K562 (cell line): Measurements from ENCODE around the gene PGBD1. TPM values are rescaled to one million over a fixed set of nuclear protein-coding genes. Genes with fewer than 3 reads are reported as not detected.

ENCODE experiments used
- ATAC-seq: fragments of 200-7000 bp; cut with Tn5 transposase; 3 replicates; pipeline ENCODE4 v1.9.1; 2020; ENCODE audit warnings: moderate library complexity
- BruUV-seq: library from RNA; stranded (reverse); fragments of 400-500 nt; replicated peaks from 2 replicates; lab custom pipeline; 2021; lab: Mats Ljungman, UMichigan
- CTCF ChIA-PET: fragments of 300-600 bp; formaldehyde crosslinking; extraction: SDS; loops from one replicate; lab custom pipeline; 2021; ENCODE audit warnings: low intra/inter-chr PET ratio; lab: Yijun Ruan, JAX
- POLR2A ChIA-PET: fragments of 300-600, 350-650 bp; sonication (Branson Sonifier 250); formaldehyde crosslinking; extraction: SDS; loops from one replicate; lab custom pipeline; 2021; ENCODE audit warnings: antibody characterized with exemption, inconsistent platforms; lab: Yijun Ruan, JAX
- DNase-seq, 4 experiments: peaks; one replicate each; pipeline versions ENCODE4 v3.0.0 to v3.0.0-alpha.2; 2011 to 2018; ENCODE audit warnings: low spot score in 3 of 4, mixed read lengths in 3 of 4; ENCODE audit errors: extremely low read depth in 1 of 4
- FAIRE-seq: peaks from 2 replicates; lab custom pipeline; 2011; peaks lifted over from hg19 to GRCh38; lab: Jason Lieb, UNC
- H2AFZ ChIP-seq: 2 replicates; pipeline ENCODE4 v1.6.0; 2011; ENCODE audit warnings: low read depth, low read length, control low read depth, inconsistent platforms
- H3K27ac ChIP-seq: fragments of 200-600 bp; 3 replicates; pipeline ENCODE4 v1.8.0; 2011; ENCODE audit warnings: low read depth, mild to moderate bottlenecking, control low read depth, inconsistent platforms, low read length, moderate library complexity, mixed read lengths; ENCODE audit errors: extremely low read depth
- H3K27me3 ChIP-seq, 2 experiments: fragments of 300-600 bp in 1 of 2; 2 replicates in 1 of 2; 3 replicates in 1 of 2; pipeline versions ENCODE4 v1.6.0 to v1.8.0; 2011; ENCODE audit warnings: inconsistent platforms in 2 of 2, low read length in 2 of 2, mild to moderate bottlenecking in 1 of 2, mixed read lengths in 1 of 2, moderate library complexity in 1 of 2; ENCODE audit not compliant: control insufficient read depth in 2 of 2, insufficient read depth in 2 of 2
- H3K36me3 ChIP-seq: fragments of 300-600 bp; 3 replicates; pipeline ENCODE4 v1.8.0; 2011; ENCODE audit warnings: mild to moderate bottlenecking, low read length, inconsistent platforms; ENCODE audit not compliant: control insufficient read depth, insufficient read depth
- H3K4me1 ChIP-seq, 2 experiments: fragments of 200-600 bp in 1 of 2; replicated peaks in 1 of 2; 2 replicates in 1 of 2; 3 replicates in 1 of 2; pipeline versions ENCODE4 v1.5.1 to v1.8.0; 2011; ENCODE audit warnings: inconsistent platforms in 2 of 2, low read length in 2 of 2, mild to moderate bottlenecking in 1 of 2, mixed read lengths in 1 of 2, moderate library complexity in 1 of 2; ENCODE audit not compliant: control insufficient read depth in 2 of 2, insufficient read depth in 2 of 2
- H3K4me2 ChIP-seq: 2 replicates; pipeline ENCODE4 v1.6.1; 2011; ENCODE audit warnings: low read length, control low read depth, inconsistent platforms, mixed read lengths; ENCODE audit not compliant: insufficient read depth
- H3K4me3 ChIP-seq: fragments of 200-600 bp; sonication (generic), shearing (Covaris generic); 2 replicates; pipeline ENCODE4 v1.5.1; 2016; ENCODE audit warnings: control low read depth, inconsistent platforms
- H3K79me2 ChIP-seq: fragments of 200-600 bp; 3 replicates; pipeline ENCODE4 v1.8.0; 2011; ENCODE audit warnings: low read length, inconsistent platforms; ENCODE audit not compliant: control insufficient read depth, insufficient read depth
- H3K9ac ChIP-seq, 2 experiments: 2 replicates each; pipeline versions ENCODE4 v1.6.0 to v1.6.1; 2011; ENCODE audit warnings: low read depth in 2 of 2, low read length in 2 of 2, control low read depth in 1 of 2, inconsistent platforms in 1 of 2, mild to moderate bottlenecking in 1 of 2, mixed read lengths in 1 of 2; ENCODE audit not compliant: insufficient read depth in 1 of 2
- H3K9me1 ChIP-seq: one replicate; pipeline ENCODE4 v1.6.0; 2011; ENCODE audit warnings: inconsistent platforms, mild to moderate bottlenecking, low read length, moderate library complexity; ENCODE audit not compliant: control insufficient read depth, insufficient read depth
- H3K9me3 ChIP-seq: replicated peaks from 2 replicates; pipeline ENCODE4 v1.5.1; 2011; ENCODE audit warnings: low read depth, low read length, inconsistent platforms; ENCODE audit not compliant: control insufficient read depth, insufficient read depth
- H4K20me1 ChIP-seq: replicated peaks from 2 replicates; pipeline ENCODE4 v1.6.1; 2011; ENCODE audit warnings: low read length, inconsistent platforms, mixed read lengths; ENCODE audit not compliant: control insufficient read depth, insufficient read depth
- BRD4 ChIP-seq: fragments of 200-600 bp; sonication (generic); IDR thresholded peaks from 2 replicates; pipeline ENCODE4 v1.6.1; 2017; ENCODE audit warnings: inconsistent platforms
- CREM ChIP-seq: IDR thresholded peaks from 2 replicates; pipeline ENCODE4 v1.6.1; 2014; ENCODE audit warnings: antibody characterized with exemption, low read depth
- DPF2 ChIP-seq: fragments of 450-650 bp; IDR thresholded peaks from 2 replicates; pipeline ENCODE4 v1.6.1; 2016
- EP300 ChIP-seq: IDR thresholded peaks from 2 replicates; pipeline ENCODE4 v1.6.1; 2012; ENCODE audit warnings: low read length, improper control_type of control experiment
- FIP1L1 ChIP-seq: fragments of 200-400 bp; formaldehyde crosslinking; IDR thresholded peaks from 2 replicates; pipeline ENCODE4 v1.6.1; 2018; ENCODE audit warnings: mild to moderate bottlenecking, low read depth, low read length; ENCODE audit not compliant: poor library complexity, severe bottlenecking
- FOS ChIP-seq: IDR thresholded peaks from 3 replicates; pipeline ENCODE4 v1.6.1; 2011; ENCODE audit not compliant: insufficient read length; ENCODE audit errors: extremely low read depth
- FOSL1 ChIP-seq: fragments of 200-800 bp; sonication (Bioruptor generic); conservative IDR thresholded peaks from 2 replicates; pipeline ENCODE4 v1.6.1; 2016; ENCODE audit warnings: missing genetic modification characterization, missing compliant biosample characterization
- HDAC1 ChIP-seq, 2 experiments: fragments of 450-650 bp; IDR thresholded peaks; 2 replicates each; pipeline ENCODE4 v1.6.1; 2016 to 2017; ENCODE audit warnings: inconsistent platforms in 1 of 2, mild to moderate bottlenecking in 1 of 2, moderate library complexity in 1 of 2
- HDAC2 ChIP-seq: fragments of 450-650 bp; IDR thresholded peaks from 2 replicates; pipeline ENCODE4 v1.6.1; 2016; ENCODE audit warnings: mild to moderate bottlenecking
- HDAC6 ChIP-seq: IDR thresholded peaks from 2 replicates; pipeline ENCODE4 v1.6.1; 2012; ENCODE audit warnings: low read depth, mild to moderate bottlenecking, control low read depth, inconsistent platforms, low read length, moderate library complexity
- JUND ChIP-seq, 2 experiments: IDR thresholded peaks; 2 replicates in 1 of 2; 3 replicates in 1 of 2; pipeline ENCODE4 v1.6.1; 2011; ENCODE audit warnings: borderline replicate concordance in 2 of 2, low read depth in 2 of 2, low read length in 2 of 2, improper control_type of control experiment in 1 of 2, missing biosample characterization in 1 of 2, missing genetic modification characterization in 1 of 2, missing genetic modification reagents in 1 of 2
- NCOR1 ChIP-seq: fragments of 450-650 bp; IDR thresholded peaks from 2 replicates; pipeline ENCODE4 v1.6.1; 2016; ENCODE audit warnings: mild to moderate bottlenecking, moderate library complexity
- NFATC3 ChIP-seq: fragments of 450-650 bp; IDR thresholded peaks from 2 replicates; pipeline ENCODE4 v1.6.1; 2017; ENCODE audit warnings: mild to moderate bottlenecking
- SOX6 ChIP-seq: fragments of 450-650 bp; IDR thresholded peaks from 2 replicates; pipeline ENCODE4 v1.6.1; 2014; ENCODE audit warnings: mild to moderate bottlenecking
- TEAD2 ChIP-seq: fragments of 450-650 bp; IDR thresholded peaks from 2 replicates; pipeline ENCODE4 v1.6.1; 2016; ENCODE audit warnings: missing genetic modification characterization, control low read depth, missing compliant biosample characterization
- ZNF780A ChIP-seq: fragments of 250-450 bp; sonication (Bioruptor Pico); IDR thresholded peaks from 2 replicates; pipeline ENCODE4 v1.5.0; 2021; ENCODE audit warnings: mild to moderate bottlenecking
- whole genome bisulfite sequencing: fragments of 100-300 bp; shearing (Covaris generic); methylation state at CpG from one replicate; pipeline ENCODE4 v1.1.6; 2016; ENCODE audit warnings: low coverage, mixed read lengths; ENCODE audit not compliant: insufficient coverage; ENCODE audit errors: missing lambda C conversion rate; 5-methylcytosine and 5-hydroxymethylcytosine counted together
- in situ Hi-C: fragments of 300-500 bp; cut with MboI; formaldehyde crosslinking; loops from 4 replicates; pipeline ENCODE4 v1.15.0; 2018; ENCODE audit warnings: inconsistent platforms, mixed read lengths
- intact Hi-C: fragments of 100-400 bp; cut with micrococcal nuclease; formaldehyde crosslinking; loops from 2 replicates; pipeline ENCODE4 v1.14.2; 2022
- polyA plus RNA-seq, 8 experiments: library from polyadenylated mRNA; depleted of rRNA in 4 of 8; stranded (reverse) in 5 of 8; unstranded in 3 of 8; fragments of >200 nt; fragmentation: Nextera tagmentation in 2 of 8; fragmentation: Illumina TruSeq in 1 of 8; extraction: Ambion mirVana in 2 of 8; extraction: Trizol in 1 of 8; gene quantifications; 2 replicates each; pipeline versions ENCODE4 v1.2.1 to v1.2.3, GENCODE V29; 2011 to 2014; ENCODE audit warnings: inconsistent platforms in 1 of 8, missing spikeins in 1 of 8
- total RNA-seq, 7 experiments: library from RNA; depleted of rRNA in 6 of 7; stranded (reverse); fragments of >200 nt in 6 of 7; fragmentation: Illumina TruSeq in 2 of 7; extraction: Trizol in 2 of 7; gene quantifications; 2 replicates each; pipeline versions ENCODE4 v1.2.1 to v1.2.3, GENCODE V29; 2011 to 2021; ENCODE audit warnings: low replicate concordance in 1 of 7
- TF ChIP-seq, protein P1 (sequence below), 2 experiments: IDR thresholded peaks; 2 replicates each; pipeline ENCODE4 v1.6.1; 2011; ENCODE audit warnings: borderline replicate concordance in 1 of 2, control low read depth in 1 of 2, low read depth in 1 of 2, low read length in 1 of 2, mild to moderate bottlenecking in 1 of 2, mixed read lengths in 1 of 2, moderate library complexity in 1 of 2; ENCODE audit not compliant: insufficient read depth in 1 of 2, insufficient read length in 1 of 2, poor library complexity in 1 of 2, severe bottlenecking in 1 of 2; ENCODE audit errors: extremely low read depth in 1 of 2
- TF ChIP-seq, protein P2 (sequence below), 2 experiments: fragments of 450-650 bp; IDR thresholded peaks; 2 replicates each; pipeline ENCODE4 v1.6.1; 2018; ENCODE audit warnings: mild to moderate bottlenecking in 2 of 2, low read depth in 1 of 2; ENCODE audit not compliant: partially characterized antibody in 2 of 2

Gene PGBD1
- total and polyA plus RNA-seq, 9 of the 15 experiments (the other 6 are each of a cell fraction or from before 2014, with no cell fraction given): 3.3 to 9.0 (median 7.3) TPM

DNA sequence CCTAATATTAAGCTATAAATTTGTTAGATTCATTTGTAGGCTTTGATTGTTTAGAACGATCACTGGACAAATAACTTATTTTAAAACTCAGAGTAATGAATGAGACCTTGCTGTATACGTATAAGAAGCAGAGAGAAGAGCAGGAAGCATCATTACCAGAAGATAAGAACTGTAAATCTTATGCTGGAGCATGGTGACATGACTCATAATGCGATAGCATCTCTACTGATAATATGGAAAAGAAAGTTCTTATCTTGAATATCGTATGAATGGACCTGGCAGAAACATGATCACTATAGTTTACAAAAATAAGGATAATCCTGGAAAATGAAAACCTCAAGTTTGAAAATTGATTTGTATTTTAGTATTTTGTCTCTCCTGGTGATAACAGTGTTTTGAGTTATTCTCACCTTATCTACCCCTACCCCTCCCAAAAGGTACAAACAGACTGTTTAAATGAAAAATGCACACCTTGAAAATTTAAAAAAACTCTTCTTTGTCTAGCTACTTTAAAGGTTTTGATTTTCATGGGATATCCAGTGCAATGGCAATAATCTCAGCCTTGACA, 16.5 kb upstream of the PGBD1 start:
- H3K4me1 ChIP-seq: peaks cover 7 to 26% of the 10 kb centered on the region in 2 experiments
- DNase-seq (peak in 3 of 4 experiments; percentile 21 to 42 (median 27)), FAIRE-seq (no peak), ATAC-seq (no peak)
- peaks cover 26% of the 10 kb centered on the region for H3K79me2 ChIP-seq
- no peak overlapping the region for H3K9ac ChIP-seq
- no peak overlapping the region for H2AFZ ChIP-seq
- in situ Hi-C loops: no loop called here
- H4K20me1 ChIP-seq: no peaks in the 10 kb centered on the region
- H3K27me3 ChIP-seq: no peaks in the 10 kb centered on the region
- BruUV-seq: no TSS peak
- 4% methylated on average over 4 of the region's 4 CpGs for WGBS
- no peak overlapping the region for H3K27ac ChIP-seq
- H3K4me3 ChIP-seq: no peak overlapping the region
- POLR2A ChIA-PET: interaction anchor here (0.5 to 0.6 kb wide), 2 partner anchors 369 to 589 kb away, joined by 3 read pairs; no protein-coding TSS in a partner anchor
- no peaks in the 10 kb centered on the region; the same call in 1 of the 2 replicates for H3K9me3 ChIP-seq
- intact Hi-C loops: loop anchor here (5.0 kb wide), 2 partner anchors 87 to 128 kb away; no protein-coding TSS in a partner anchor
- no peaks in the 10 kb centered on the region for H3K36me3 ChIP-seq
- CTCF ChIA-PET: no interaction called here
- no peaks in the 10 kb centered on the region for H3K9me1 ChIP-seq
- no peak overlapping the region for H3K4me2 ChIP-seq
- TF ChIP-seq ZNF780A (CRISPR knock-in tag) (no peak), NCOR1 (peak; percentile 30; the same call in 1 of the 2 replicates), FIP1L1 (no peak), BRD4 (no peak), CREM (peak; percentile 20; the same call in 1 of the 2 replicates), SOX6 (0 out of 2 replicates have a peak, but pooled peaks have one; percentile 44), JUND (IDR thresholded peaks at IDR 0.05; ENCODE audit: borderline replicate concordance, low read depth, low read length) (peak; percentile 96), JUND (tag; IDR thresholded peaks at IDR 0.05; ENCODE audit: borderline replicate concordance, low read depth, low read length) (peak; percentile 95; the same call in 2 of the 3 replicates), FOSL1 (tag) (peak; percentile 97), HDAC1 (IDR thresholded peaks at IDR 0.05) (peak in 1 of 2 experiments; percentile 45; a peak in 1 of 4 replicates), HDAC2 (0 out of 2 replicates have a peak, but pooled peaks have one; percentile 21), HDAC6 (no peak), DPF2 (peak; percentile 96), FOS (peak; percentile 30), TEAD2 (no peak), NFATC3 (no peak), EP300 (peak; percentile 62)
- TF ChIP-seq, protein P1, sequence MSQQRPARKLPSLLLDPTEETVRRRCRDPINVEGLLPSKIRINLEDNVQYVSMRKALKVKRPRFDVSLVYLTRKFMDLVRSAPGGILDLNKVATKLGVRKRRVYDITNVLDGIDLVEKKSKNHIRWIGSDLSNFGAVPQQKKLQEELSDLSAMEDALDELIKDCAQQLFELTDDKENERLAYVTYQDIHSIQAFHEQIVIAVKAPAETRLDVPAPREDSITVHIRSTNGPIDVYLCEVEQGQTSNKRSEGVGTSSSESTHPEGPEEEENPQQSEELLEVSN (IDR thresholded peaks at IDR 0.05; ENCODE audit: borderline replicate concordance in 1 of 2, extremely low read depth in 1 of 2, insufficient read depth in 1 of 2, insufficient read length in 1 of 2, low read depth in 1 of 2, low read length in 1 of 2, poor library complexity in 1 of 2, severe bottlenecking in 1 of 2): no peak
- TF ChIP-seq, protein P2, sequence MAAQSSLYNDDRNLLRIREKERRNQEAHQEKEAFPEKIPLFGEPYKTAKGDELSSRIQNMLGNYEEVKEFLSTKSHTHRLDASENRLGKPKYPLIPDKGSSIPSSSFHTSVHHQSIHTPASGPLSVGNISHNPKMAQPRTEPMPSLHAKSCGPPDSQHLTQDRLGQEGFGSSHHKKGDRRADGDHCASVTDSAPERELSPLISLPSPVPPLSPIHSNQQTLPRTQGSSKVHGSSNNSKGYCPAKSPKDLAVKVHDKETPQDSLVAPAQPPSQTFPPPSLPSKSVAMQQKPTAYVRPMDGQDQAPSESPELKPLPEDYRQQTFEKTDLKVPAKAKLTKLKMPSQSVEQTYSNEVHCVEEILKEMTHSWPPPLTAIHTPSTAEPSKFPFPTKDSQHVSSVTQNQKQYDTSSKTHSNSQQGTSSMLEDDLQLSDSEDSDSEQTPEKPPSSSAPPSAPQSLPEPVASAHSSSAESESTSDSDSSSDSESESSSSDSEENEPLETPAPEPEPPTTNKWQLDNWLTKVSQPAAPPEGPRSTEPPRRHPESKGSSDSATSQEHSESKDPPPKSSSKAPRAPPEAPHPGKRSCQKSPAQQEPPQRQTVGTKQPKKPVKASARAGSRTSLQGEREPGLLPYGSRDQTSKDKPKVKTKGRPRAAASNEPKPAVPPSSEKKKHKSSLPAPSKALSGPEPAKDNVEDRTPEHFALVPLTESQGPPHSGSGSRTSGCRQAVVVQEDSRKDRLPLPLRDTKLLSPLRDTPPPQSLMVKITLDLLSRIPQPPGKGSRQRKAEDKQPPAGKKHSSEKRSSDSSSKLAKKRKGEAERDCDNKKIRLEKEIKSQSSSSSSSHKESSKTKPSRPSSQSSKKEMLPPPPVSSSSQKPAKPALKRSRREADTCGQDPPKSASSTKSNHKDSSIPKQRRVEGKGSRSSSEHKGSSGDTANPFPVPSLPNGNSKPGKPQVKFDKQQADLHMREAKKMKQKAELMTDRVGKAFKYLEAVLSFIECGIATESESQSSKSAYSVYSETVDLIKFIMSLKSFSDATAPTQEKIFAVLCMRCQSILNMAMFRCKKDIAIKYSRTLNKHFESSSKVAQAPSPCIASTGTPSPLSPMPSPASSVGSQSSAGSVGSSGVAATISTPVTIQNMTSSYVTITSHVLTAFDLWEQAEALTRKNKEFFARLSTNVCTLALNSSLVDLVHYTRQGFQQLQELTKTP (IDR thresholded peaks at IDR 0.05; ENCODE audit: low read depth in 1 of 2, partially characterized antibody in 2 of 2): peak in 1 of 2 experiments; percentile 44
